H7 (cell line): ENCODE measurements around the gene ZNF804B. TPM values are rescaled to one million over a fixed set of nuclear protein-coding genes. Genes with fewer than 3 reads are reported as not detected.

Source experiments
- total RNA-seq: library from RNA; depleted of rRNA; stranded (reverse); fragments of >200 nt; shearing (Covaris generic); gene quantifications from 2 replicates; pipeline ENCODE4 v1.2.3, GENCODE V29; 2014; rRNA removed

Gene ZNF804B
- total RNA-seq, 1 experiment from 2014 or later: not detected

Other genes with a start within 250 kb of the ZNF804B start
- gene TEX47, start 36.0 kb downstream of the ZNF804B start, total RNA-seq: not detected in 2 replicates